Eye (tissue), 1 donor: ENCODE measurements around the gene MCM3.
A peak's percentile ranks its signal among the peaks of the same experiment; 100 is the strongest.

Experiments used
- DNase-seq: peaks from one replicate; pipeline ENCODE4 v3.0.0-alpha.2; 2015

The MCM3 gene

DNA sequence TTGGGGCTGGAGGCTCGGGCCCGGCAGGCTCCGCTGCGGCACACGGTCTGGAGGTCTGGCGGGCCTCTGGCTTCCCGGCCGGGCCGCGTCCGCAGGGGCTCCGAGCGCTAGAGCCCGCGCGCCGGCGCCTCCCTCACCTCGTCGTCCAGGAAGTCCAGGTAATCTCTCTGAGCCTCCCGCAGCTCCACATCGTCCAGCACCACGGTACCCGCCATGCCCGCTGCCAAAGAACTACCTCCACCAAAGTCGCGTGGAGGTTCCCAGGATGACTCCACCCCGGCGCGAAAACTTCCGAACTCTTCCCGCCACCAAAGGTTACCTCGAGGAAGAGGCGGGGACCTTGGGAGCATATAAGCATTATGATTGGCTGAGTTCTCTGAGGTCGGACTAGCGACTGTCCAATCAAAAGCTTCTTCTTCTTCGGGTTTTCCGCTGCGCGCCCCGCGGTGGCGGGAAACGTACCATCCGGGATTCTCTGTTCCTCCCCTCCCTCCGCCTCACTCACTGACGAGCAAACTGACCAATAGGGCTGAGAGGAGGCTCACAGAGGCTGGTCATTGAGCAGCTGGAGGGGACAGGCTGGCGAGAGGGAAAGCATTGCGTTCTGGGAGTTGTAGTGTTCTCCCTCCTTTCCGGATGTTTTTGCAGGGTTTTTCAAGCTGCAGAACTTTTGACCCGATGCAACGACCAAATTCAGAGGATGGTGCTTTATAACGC, at the start of gene MCM3:
Gene MCM3 (minus strand): TSS at position 283 of the 717 bp plus-strand sequence. CDS start 68 bp downstream, at position 215.
- DNase-seq = peak; percentile 99

DNA sequence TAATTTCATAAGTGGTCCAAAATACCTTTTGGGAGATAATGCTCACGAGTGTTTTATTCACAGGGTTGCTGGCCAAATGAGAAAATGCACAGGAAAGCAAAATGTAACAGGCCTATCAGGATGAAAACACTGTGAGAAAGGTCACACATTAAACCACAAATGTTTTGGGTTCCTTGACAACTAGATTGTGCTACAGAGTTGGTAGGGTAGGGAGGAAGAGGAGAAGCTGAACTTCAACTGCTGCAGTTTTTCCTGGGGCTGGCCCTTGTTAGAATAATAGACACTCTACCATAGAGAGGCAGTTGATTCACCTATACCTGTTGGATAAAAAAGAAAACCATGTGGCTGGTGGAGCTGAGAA, 49.3 kb upstream of the MCM3 start:
- no peak for DNase-seq

DNA sequence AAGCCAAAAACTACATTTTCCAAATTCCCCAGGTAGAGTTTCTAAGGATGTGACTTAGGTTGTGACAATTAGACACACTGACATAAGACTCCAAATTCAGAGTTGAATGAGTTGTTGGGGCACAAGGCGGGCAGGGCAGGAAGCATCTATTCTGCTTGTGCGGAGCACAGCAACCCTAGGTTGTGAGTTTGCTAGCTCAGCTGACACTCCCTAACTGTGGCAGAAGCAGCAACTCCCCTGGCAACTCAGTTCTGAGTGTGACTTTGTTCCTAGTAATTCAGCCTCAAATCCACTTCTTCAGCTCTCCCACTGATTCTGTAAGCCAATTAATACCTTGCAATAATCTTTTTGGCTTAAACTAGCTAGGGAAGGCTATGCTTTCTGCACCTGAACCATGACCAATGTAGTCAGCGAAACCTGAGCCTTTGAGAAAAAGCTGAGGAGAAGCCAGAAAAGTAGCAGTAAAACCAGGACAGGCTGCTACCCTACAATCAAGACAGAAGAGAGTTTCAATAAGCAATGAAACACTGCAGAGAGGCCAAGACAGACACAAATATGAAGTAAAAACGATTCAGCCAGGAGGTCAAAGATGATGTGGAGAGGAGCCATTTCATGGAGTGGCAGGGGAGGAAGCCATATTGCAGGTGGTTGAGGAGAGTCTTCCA, 47.4 kb upstream of the MCM3 start:
- DNase-seq = no peak

DNA sequence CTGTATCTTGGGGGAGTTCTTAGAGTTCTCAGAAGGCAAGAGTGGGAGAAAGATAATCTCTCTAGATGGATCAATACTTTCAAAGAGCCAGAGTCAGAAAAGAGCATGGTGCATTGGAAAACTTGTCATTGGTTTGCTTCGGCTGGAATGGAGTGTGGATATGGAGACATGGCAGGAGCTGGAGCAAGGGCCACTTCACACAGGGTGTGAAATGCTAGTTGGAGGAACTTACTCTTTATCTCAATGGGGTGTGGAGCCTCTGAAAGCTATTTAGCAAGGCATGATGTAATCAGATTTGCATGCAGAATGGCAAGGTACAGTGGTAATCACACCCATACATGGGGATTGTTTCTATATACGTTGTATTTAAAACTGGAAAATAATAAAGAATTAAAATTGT, 45.9 kb upstream of the MCM3 start:
- no peak for DNase-seq

DNA sequence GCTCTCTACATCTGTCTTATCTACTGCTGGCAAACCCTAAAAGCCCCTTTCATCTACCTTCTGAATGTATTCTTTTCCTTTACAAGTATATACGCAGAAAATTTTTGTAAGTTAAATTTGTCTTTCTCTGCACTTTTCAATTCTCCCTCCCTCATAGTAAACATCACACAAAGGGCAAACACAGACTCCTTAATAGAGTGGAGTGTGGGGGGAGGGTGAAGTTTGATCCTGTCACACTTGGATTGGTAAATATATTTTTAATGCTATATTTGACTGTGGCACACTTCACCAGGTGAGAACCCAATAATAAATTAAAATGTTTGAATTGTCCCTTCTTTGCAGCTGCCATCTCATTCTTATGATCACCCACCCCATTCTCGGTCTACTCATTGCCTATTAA, 44.2 kb upstream of the MCM3 start:
- no peak for DNase-seq

DNA sequence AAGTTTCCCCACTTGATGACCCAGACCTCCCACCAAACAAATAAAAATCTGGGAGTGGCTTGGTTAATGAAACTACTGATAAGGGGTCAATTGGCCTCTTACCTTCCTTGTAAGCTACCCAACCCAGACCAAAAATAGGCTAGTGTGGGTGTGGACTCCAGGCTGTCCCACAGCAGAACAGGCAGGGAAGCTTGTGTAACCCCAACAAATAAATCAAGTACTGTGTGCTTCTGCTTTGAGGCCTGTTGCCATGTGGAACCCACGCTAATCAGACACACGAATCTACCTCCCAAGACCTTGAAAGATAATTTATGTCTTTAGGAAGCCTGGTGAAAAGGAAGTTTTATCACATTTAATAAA, 43.7 kb upstream of the MCM3 start:
- DNase-seq = no peak

DNA sequence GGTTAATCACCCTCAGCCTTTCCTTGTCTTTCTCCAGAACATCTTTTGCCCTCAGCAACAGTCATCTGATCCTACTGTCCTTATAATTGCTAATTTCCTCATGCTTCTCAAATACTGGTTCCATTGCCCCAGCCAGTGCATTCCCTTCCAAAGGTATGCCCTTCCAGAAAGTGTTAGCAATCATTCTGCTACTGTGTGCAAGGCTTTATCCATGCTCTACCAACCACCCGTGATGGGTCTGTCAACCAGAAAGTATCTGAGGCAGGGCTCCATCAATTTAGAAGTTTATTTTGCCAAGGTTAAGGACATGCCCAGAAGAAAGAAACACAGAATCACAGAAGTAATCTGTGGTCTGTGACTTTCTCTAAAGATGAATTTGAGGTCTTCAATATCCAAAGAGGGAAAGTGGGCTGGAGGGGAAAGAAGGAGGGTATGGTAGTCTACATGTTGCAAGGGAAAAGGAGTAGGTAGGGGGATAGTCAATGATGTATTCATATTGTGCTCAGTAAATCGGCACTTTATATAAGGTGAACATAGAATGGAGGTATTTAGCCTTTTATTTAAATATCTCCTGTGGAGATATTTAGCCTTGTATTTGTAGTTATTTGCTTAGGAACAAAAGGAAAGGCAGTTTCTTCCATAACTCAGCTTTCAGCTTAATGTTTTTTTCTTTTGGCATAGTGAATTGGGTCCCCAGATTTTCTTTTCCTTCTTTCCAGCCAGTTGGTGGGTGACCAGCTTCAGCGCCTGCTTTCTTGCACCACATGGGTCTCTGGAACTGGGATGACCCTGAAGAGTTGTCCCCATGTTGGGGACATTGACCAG, 42.2 kb upstream of the MCM3 start:
- no peak for DNase-seq

DNA sequence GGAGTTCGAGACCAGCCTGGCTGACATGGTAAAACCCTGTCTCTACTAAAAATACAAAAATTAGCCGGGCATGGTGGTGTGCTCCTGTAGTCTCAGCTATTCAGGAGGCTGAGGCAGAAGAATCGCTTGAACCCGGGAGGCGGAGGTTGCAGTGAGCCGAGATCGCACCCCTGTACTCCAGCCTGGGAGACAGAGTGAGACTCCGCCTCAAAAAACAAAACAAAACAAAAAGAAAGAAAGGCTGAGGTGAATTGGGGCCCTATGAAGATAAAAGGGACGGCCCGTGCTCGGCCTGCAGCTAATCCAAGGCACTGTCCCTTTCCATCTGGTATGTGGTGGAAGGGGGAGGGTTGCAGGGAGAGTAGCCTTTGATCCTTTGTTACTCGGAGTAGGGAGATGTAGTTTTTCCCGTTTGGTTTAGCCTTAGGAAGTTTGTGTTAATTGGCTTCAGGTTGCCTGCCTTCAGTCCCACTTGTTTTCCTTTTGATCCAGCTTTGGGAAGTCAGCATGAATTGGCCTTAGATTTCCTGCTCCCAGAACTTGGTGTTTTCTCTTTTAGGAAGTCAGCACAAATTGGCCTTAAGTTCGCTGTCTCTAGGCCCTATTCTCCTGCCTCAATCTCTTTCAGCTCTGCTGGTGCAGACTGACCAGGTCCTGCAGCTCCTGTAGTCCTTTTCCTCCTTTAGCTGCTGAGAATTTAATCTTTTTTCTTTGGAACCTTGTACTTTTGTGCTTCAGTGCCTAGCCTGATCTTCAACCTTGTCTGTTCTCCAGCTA, 41.3 kb upstream of the MCM3 start:
- DNase-seq = peak; percentile 52

DNA sequence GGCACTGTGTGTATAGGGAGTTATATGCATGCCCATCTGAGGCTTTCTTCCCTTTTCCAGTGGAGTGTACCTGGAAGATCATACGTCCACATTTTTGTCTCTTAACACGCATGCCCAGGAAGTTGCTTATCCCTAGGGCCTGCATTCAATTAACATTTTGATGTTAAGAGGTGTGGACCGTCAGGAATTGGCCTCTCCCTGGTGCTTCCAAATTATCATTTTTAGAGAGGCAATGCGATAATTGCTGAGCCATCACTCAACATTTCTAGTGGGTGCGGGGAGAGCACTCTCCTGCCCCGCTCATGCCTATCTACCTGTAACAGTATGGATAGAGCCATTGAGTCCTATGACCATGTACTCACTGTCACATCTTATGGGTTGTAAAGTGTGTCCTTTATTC, 39.6 kb upstream of the MCM3 start:
- no peak for DNase-seq

DNA sequence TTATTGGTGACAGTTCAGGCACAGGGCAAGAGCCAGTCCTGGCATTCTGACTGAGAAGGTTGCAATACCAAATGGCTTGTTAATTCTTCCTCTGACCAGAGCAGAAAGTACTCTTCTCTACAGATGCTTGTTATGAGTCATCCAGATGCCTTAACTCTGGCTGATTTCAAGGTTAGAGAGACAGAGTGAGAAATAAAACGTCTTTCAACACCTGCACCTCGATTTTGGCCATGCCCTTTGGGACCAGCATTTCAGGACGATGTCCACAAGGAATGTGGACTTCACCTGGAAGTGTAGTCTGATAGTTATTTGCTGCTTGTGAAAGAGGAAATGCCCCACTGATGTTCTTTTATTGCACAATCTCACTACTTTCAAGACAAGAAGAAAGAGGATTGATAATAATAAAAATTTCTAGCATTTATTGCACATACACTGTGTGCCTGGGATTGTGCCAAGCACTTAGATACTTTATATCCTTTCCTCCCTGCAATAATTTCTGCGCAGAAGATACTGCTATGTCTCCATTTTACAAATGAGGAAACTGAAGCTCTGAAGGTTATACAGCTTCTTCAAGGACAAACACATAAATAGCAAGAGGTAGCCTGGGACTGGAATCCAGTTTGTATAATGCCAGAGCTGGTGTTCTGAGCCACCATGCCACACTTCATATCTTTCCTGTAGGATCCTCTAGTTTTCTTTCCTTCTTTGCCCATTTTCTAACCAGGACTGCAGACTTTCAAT, 33.5 kb upstream of the MCM3 start:
- no peak for DNase-seq

DNA sequence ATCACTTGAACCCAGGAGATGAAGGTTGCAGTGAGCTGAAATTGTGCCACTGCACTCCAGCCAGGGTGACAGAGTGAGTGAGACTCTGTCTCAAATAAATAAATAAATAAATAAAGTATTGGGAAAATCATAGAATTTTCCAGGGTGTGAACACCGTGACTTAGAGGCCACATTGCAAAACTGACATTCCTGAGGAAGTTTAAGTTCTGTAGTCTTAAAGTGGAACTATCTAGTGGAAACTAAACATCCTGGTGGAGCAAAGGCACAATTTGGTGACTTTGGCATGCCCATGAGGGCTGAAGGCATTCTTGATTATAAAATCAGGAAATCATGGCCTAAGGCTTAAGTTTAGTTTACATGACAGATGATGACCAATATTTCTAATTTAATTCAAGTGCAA, 32.7 kb upstream of the MCM3 start:
- no peak for DNase-seq

DNA sequence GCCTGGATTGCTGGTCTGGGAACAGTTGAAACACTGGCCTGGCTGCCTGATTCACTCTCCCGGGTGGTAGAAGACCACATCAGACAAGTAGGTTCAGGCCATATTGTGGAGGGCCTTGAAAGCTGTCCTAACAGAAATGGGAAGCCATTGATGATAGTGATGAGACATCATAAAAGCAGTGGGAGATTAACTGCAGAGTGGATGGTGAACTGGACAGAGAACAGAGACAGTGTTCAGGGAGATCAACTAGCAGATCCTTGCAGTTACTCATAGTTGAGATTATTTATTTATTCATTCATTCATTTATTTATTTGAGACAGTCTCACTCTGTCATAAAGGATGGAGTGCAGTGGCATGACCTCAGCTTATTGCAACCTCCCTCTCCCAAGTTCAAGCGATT, 30.2 kb upstream of the MCM3 start:
- DNase-seq = no peak

DNA sequence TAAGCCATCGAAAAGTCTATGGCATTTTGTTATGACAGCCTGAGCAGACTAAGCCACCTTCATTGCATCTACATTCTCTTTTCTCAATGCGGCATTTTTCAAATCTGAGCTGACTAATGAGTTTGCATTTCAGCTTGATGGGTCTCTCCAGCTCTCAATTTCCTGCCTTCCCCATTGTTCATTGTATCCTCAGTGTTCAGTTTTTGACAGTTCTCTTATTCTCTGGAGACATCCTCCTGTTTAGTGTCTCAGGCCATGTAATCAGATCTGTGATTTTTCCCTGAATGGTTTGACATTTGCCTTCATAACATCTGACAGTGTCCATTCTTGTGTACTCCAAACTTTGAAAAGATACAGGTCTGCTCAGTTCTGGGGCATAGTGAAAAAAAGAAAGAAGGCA, 27.9 kb upstream of the MCM3 start:
- DNase-seq = peak; percentile 49

DNA sequence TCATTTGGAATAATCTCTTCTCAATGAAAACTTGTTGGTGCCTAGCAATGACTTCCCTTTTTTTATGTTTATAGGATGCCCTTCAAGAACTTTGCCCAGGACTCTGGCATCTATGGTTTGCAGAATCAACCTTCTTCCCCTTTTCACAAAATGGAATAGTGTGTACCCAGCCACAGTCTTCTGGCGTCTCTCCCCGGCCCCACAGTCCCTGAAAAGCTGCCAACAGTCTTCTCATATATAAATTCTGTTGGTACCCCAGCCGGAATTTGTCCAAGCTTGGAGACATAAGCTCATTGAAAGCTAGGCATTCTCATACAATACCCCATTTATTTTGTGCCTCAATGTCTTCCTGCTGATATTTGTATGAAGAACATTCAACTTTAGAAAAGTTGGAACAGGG, 26.4 kb upstream of the MCM3 start:
- no peak for DNase-seq

DNA sequence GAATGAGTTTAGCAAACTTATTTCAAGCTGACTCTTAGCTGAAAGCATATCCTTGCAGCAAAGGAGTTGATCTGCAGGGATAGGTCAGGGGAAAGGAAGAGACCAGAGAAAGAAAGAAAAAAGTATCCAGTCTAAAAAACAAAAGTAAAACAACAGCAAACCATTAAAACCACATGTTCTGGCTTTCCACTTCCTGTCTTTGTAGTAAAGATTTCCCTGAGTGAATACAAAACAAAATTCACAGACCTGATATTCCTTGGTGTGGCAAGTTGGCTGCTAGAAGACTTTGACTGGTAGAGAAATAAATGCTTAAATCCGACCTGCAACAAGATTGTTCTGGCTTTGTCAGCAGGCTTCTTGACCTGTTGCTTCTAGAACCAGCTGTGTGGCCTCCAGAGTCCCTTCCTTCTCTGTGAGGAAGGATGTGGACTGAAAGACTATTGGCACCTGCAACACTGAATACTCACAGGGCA, 23.4 kb upstream of the MCM3 start:
- peak; percentile 2 for DNase-seq

DNA sequence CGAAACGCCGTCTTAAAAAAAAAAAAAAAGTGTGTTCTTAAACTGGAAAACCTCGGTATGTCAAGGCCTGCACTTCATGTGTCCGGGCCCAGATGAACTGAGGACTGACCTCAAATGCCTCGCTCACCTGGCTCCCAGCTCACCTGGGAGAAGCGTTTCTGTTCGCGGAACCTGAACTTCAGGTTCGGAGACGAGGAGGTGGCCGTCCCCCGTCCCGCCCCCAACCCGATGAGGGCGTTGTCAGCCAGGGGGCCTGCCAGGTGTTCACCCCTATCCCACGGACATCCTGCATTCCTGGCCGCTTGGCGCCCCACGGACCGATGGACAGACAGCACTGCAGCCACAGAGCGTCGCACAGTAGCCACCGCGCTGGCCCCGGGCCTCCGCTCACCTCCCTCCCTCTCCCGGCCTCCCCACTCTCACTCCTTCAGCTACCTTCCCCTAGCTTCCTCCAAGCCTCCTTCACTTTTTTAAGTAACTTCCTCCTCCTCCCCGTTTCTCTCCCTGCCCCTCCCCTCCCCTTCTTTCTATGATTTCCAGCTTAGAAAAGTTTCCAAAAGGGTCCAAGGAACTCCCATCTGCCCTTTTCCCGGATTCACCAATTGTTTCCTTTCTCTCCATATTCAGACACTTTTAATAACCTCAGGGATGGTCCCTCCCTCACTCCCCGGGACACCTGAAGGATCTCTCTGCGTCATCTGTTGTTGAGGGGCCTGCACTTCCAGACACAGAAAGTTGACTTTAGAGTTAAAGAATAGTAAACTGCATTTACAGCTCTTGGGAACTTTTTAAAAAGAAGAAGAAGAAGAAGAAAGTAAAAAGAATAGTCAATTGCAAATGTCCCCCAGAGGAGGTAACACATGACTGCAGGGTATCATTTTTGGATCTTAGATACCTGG, 22.7 kb upstream of the MCM3 start:
- DNase-seq = peak; percentile 2

DNA sequence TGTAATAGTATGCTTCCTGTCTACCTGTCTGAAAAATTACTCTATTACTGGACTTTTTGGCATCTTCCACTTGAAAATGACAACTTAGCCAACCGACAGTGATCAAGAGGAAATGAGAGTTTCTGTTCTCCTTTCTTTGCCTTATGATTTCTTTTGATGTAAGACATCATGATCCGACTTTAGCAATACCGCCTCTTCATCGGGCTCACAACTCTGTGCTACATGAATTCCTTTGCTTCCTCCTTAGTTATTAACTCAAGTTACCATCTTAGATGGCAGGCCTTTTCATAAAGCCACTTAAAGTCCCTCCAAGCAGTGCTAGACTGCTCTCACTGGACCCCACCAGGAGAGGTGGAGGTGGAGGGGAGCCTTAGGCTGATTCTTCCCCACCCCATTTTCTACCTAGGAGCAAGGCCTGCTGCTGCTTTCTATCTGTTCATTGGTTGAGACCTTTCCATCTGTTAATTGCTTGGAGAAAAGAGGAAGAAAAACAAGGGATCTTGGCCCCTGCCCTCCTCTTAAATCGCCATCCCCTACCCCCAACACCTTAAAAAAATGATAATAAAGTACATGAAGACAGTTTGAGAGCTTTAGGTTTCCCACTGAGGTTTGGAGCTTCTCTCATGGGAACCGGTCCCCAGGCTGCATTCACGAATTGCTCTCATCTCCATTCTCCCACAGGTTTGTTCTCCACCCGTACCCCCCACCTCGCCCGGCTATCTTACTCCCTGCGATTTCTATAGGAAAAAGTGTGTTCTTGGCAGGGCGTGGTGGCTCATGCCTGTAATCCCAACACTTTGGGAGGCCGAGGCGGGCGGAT, 21.6 kb upstream of the MCM3 start:
- no peak for DNase-seq

DNA sequence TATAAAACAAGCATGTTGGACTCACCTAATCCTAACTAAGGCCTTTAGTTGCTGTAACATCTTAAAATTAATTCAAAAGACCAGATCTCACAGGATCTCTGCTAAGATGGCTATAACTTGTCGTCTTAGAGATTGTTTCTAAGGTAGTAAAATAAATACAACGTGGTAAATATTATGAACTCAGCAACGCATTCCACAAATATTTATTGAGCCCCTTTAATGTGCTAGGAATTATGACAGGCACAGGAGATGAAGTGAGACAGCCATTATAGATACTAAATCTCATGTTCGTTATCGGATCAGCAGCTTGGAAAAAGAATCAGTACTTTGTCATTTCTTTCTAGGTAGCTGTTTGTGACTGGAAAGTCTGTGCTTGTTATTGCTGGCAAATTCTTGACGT, 20.9 kb upstream of the MCM3 start:
- DNase-seq = no peak

DNA sequence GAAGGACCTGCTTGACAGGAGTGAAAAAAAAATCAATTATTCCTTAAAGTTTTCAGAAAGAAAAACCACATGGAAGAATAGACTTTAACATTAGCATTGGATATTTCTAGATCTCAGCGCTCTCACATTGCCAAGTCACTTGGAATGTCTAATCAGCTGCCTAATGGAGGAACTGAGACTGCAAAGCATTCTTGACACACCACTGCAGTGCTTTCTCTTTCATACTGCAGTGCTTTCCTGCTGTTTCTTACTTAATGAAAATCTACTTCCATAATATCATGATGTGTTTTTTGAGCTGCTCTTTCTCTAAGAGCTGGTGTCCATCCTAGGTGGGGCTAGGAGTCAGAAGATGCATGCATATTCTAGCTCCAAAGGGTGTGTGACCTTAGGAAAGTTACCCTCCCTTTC, 20.4 kb upstream of the MCM3 start:
- peak; percentile 47 for DNase-seq

DNA sequence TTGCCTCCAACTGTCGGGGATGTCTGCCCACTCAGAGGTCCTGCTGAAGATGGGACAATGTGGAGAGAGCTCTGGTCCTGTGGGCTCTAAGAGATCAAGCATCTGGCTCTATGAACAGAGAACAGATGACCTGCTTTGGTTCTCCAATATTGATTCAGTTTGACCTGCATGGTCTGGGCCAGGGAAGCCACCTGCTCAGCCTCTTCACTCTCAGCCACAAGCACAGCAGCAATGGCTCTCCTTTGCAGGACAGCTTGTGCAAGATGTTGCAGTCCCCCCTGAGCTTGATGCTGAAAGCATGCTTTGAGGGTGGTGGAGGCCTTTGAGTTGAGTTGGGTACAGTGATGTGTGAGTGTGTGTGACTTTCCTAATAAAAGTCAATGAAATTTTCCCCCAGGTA, 18.6 kb upstream of the MCM3 start:
- no peak for DNase-seq
